Neutrophil (primary cell): Measurements from ENCODE around the gene CES3.
A peak's percentile ranks its signal among the peaks of the same experiment; 100 is the strongest.
"Not testable (repeated sequence)": the region's sequence is repeated elsewhere in the genome, so short reads cannot be mapped to it uniquely, and the experiment has no call there.

Experiments used
- H3K27ac ChIP-seq: fragments of 200-600 bp; sonication (generic); 2 replicates; pipeline ENCODE4 v1.5.1; 2016; ENCODE audit warnings: mild to moderate bottlenecking, moderate library complexity
- H3K27me3 ChIP-seq: fragments of 200-600 bp; sonication (generic); 2 replicates; pipeline ENCODE4 v1.6.0; 2016; ENCODE audit warnings: mild to moderate bottlenecking
- H3K36me3 ChIP-seq: fragments of 200-600 bp; sonication (generic); 2 replicates; pipeline ENCODE4 v1.5.1; 2017
- H3K4me1 ChIP-seq, 2 experiments: fragments of 200-600 bp in 1 of 2; sonication (generic) in 1 of 2; 1 replicate in 1 of 2; 2 replicates in 1 of 2; pipeline versions ENCODE4 v1.5.1 to v1.6.1; 2013 to 2016; ENCODE audit warnings: low read depth in 1 of 2, low read length in 1 of 2, mild to moderate bottlenecking in 1 of 2, moderate library complexity in 1 of 2; ENCODE audit not compliant: control insufficient read depth in 1 of 2, insufficient read depth in 1 of 2
- H3K4me3 ChIP-seq, 2 experiments: fragments of 200-600 bp in 1 of 2; sonication (generic) in 1 of 2; 1 replicate in 1 of 2; 2 replicates in 1 of 2; pipeline ENCODE4 v1.5.1; 2013 to 2016; ENCODE audit warnings: low read depth in 1 of 2, low read length in 1 of 2, mild to moderate bottlenecking in 1 of 2, moderate library complexity in 1 of 2
- H3K9me3 ChIP-seq: fragments of 200-600 bp; sonication (generic); 2 replicates; pipeline ENCODE4 v1.5.1; 2016
- TF ChIP-seq, protein P1 (sequence below): fragments of 200-600 bp; sonication (generic); IDR thresholded peaks from 2 replicates; pipeline ENCODE4 v1.5.1; 2016; ENCODE audit warnings: antibody characterized with exemption

Gene CES3

DNA sequence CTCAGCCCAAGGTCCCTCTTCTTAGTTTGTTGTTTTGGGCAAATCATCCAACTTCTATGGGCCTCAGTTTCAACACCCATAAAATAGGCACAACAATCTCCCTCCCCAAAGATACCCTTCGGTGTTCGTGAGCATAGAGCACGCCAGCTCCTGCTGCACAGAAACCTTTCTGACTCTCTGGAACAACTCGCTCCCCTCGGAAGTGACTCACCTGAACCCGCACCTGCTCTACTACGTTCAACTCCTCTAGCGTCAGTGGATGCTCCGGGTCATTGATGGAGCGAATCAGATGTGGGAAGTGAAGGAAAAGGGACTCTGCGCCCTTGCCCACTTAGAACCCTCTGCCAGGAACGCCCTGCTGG, 27.3 kb upstream of the CES3 start:
- H3K4me3 ChIP-seq: peak overlapping the region; percentile 84 to 92
- H3K27me3 ChIP-seq: no peaks in the 10 kb centered on the region
- H3K36me3 ChIP-seq: peaks cover 17% of the 10 kb centered on the region
- TF ChIP-seq, protein P1, sequence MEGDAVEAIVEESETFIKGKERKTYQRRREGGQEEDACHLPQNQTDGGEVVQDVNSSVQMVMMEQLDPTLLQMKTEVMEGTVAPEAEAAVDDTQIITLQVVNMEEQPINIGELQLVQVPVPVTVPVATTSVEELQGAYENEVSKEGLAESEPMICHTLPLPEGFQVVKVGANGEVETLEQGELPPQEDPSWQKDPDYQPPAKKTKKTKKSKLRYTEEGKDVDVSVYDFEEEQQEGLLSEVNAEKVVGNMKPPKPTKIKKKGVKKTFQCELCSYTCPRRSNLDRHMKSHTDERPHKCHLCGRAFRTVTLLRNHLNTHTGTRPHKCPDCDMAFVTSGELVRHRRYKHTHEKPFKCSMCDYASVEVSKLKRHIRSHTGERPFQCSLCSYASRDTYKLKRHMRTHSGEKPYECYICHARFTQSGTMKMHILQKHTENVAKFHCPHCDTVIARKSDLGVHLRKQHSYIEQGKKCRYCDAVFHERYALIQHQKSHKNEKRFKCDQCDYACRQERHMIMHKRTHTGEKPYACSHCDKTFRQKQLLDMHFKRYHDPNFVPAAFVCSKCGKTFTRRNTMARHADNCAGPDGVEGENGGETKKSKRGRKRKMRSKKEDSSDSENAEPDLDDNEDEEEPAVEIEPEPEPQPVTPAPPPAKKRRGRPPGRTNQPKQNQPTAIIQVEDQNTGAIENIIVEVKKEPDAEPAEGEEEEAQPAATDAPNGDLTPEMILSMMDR: no peak
- H3K27ac ChIP-seq: peak overlapping the region; percentile 86
- H3K9me3 ChIP-seq: no peaks in the 10 kb centered on the region
- H3K4me1 ChIP-seq: peaks cover 20 to 23% of the 10 kb centered on the region in 2 experiments

DNA sequence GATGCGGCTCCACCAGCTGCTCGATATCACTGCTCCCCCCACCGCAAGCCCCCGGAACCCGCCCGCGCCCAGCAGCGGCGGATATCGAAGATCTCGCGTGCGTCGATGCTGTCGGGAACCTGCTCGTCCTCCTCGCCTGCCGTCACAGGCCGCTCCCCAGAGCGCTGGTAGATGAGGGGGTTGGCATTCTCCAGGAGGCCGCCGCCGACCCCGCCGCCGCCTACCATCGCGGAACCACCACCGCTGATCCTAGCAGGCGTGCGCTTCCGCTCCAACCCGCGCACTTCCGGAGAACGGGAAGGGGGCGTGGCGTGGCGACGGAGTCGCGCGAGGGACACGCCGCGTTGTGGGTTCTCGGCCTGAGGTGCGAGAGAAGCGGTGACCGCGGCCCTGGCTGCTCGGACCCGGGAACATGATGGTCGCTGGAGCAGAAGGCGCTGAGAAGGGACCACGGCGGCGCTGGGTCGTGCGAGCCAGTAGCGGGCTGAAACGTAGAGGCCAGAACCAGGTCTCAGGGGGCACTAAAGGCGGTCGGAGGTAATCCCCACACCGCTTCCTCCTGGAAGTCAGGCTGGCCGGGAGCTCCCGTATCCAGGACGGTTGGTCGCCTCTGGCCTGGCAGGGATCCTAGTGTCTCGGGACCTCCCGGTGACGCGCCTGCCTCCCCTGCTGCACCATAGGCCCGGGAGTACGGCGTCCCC, 26.8 kb upstream of the CES3 start, which contains the start of gene CIAO2B:
CIAO2B (minus strand) TSS at position 265 of the 701 bp plus-strand sequence; CDS start at position 227, 38 bp downstream.
- Histone ChIP-seq H3K27me3 (no peaks in the 10 kb centered on the region), H3K36me3 (peaks cover 23% of the 10 kb centered on the region)

DNA sequence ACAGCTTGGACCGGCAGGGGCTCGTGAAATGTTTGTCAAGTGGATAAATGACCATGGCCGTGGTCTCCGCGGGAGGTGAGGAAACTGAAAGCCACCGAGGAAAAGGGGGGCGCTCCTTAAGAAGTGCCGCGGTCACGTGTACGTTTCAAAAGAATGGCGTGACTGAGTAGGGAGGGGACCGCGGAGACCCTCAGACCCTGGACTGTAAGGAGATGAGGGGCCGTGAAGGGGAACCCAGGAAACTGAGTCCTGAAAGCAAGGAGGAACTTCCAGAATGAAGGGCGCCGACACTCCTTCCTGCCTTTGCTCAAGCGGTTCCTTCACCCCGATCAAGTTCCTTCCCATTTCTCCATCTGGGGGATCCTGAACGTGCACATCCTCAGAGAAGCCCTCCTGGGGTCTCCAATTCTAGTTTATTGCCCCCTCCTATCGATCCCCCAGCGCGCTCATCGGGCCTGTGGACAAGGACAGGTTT, 26.2 kb upstream of the CES3 start:
- peaks cover 29% of the 10 kb centered on the region for H3K36me3 ChIP-seq
- H3K4me1 ChIP-seq: peaks cover 20 to 23% of the 10 kb centered on the region in 2 experiments
- peak overlapping the region; percentile 86 for H3K27ac ChIP-seq
- not testable (repeated sequence) for H3K9me3 ChIP-seq, H3K27me3 ChIP-seq
- H3K4me3 ChIP-seq: peak overlapping the region; percentile 84 to 92

More for the DNA sequence above, 26.8 kb upstream of the CES3 start, which contains the start of gene CIAO2B:
- peaks cover 20 to 23% of the 10 kb centered on the region in 2 experiments for H3K4me1 ChIP-seq
- no peaks in the 10 kb centered on the region for H3K9me3 ChIP-seq
- H3K4me3 ChIP-seq: peak within 1 kb of the TSS; percentile 84 to 92
- TF ChIP-seq, protein P1: no peak
- peak within 1 kb of the TSS; percentile 86 for H3K27ac ChIP-seq

DNA sequence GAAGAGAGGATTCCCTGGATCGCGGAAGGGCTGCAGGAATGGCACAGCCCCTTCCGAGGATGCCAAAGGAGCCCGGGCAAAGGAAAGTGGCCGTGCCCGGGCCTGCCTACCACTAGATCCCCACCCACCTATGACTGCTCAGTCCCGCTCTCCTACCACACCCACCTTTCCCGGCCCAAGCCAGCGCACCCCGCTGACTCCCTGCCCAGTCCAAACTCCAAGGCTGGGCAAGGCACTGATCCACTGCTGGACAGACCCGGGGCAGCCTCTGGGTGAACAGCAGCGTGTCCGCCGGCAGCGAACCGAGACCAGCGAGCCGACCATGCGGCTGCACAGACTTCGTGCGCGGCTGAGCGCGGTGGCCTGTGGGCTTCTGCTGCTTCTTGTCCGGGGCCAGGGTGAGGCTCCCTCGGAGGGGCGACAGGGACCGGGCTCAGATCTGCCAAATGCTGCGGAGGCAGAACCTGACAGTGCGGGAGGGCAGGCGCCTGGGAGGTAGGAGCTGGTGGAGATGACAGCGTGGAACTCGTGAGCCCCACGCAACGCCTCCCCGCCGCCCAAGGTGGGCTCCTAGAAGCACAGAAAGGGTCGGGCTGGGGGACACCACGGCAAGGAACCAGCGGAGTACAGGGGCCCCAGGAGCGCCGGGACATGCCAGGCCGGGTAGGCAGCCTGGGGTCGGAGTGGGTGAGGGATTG, 25.6 kb upstream of the CES3 start, which contains the start of gene CES2:
CES2 (plus strand) TSS at position 203 of the 698 bp plus-strand sequence; CDS start at position 323, 120 bp downstream.
- Histone ChIP-seq H3K4me1 (peaks cover 20 to 23% of the 10 kb centered on the region in 2 experiments), H3K27me3 (no peaks in the 10 kb centered on the region), H3K4me3 (peak within 1 kb of the TSS; percentile 84 to 92), H3K9me3 (no peaks in the 10 kb centered on the region), H3K27ac (peak within 1 kb of the TSS; percentile 86), H3K36me3 (peaks cover 34% of the 10 kb centered on the region)
- TF ChIP-seq, protein P1: no peak

DNA sequence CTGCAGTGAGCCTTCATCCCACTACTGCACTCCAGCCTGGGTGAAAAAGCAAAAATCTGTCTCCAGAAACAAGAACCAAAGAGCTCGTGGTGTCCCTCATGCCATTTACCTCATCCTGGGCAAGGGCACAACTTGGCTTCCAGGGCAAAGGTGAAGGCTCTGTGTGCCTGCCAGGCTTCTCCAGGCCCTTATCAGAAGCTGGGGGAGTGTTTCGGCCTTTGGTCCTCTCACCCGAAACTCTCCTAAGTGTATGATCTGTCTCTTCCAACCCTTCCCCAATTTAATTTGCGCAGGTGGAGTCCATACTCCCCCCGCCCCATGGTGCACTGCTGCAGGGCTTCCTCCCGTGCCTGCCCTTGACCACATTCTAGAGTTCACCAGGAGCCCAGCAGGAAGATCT, 24.6 kb upstream of the CES3 start:
- peaks cover 44% of the 10 kb centered on the region for H3K36me3 ChIP-seq
- H3K4me3 ChIP-seq: no peak overlapping the region
- peak overlapping the region; percentile 5 for H3K27ac ChIP-seq
- no peaks in the 10 kb centered on the region for H3K27me3 ChIP-seq
- peaks cover 20 to 23% of the 10 kb centered on the region in 2 experiments for H3K4me1 ChIP-seq
- TF ChIP-seq, protein P1: no peak
- H3K9me3 ChIP-seq: no peaks in the 10 kb centered on the region
